Endometrial microvascular endothelial cells (primary cell): ENCODE results near the gene P2RY11. TPM values are rescaled to one million over a fixed set of nuclear protein-coding genes. Genes with fewer than 3 reads are reported as not detected.

ENCODE experiments used
- in situ Hi-C: cut with HindIII; loops from 2 replicates; pipeline ENCODE4 v1.10.0; 2017; ENCODE audit warnings: low sequenced_read_pairs, low pct_unique_long_range_greater_than_20kb; ENCODE audit errors: inconsistent ontology term
- total RNA-seq: library from RNA; depleted of rRNA; stranded (reverse); fragments of >200 nt; gene quantifications from one replicate; pipeline ENCODE4 v1.2.3, GENCODE V29; 2015; ENCODE audit errors: inconsistent ontology term

P2RY11 gene
- total RNA-seq, 1 donor from 2014 or later: not detected

DNA sequence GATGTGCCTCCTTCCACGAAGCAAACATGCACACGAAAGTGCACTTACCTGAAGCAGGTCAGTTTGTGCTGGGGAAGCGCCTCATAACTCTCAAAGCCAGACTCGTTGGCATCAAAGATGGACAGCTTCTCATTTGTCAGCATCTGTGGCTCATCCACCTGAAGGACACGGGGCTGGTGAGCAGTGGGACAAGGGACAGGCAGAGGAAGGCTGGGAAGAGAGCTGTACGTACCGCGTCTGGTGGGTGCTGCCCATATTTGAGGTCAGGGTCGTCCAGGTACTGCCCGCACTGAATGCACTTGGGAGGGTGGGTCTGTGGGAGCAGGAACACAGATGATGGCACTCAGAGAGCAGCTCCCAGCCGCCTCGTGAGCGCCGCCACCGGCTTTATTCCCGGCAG lies 48.1 kb downstream of the P2RY11 start:
- in situ Hi-C loops: no loop called here

DNA sequence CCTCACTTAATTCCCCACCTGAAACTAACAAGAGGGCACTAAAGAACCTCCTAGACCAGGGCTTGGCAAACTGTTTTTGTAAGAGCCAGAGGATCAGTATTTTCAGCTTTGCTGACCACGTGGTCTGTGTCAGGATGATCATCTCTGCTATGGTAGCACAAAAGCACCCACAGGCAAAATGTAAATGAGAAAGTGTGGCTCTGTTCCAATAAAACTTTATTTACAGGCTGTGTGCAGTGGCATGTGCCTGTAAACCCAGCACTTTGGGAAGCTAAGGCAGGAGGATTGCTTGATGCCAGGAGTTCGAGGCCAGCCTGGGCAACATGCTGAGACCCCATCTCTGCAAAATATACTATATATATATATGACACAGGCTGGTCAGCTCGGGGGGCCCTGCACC lies 52.0 kb downstream of the P2RY11 start:
- in situ Hi-C loops: no loop called here

Other genes with a start within 250 kb of the P2RY11 start
- not detected for gene OLFM2, start 175.2 kb upstream of the P2RY11 start, total RNA-seq
- gene COL5A3, start 101.2 kb upstream of the P2RY11 start, total RNA-seq: 0.28 TPM
- not detected for gene RDH8, start 98.2 kb upstream of the P2RY11 start, total RNA-seq
- gene SHFL, start 25.4 kb upstream of the P2RY11 start, total RNA-seq: 22.1 TPM
- gene ANGPTL6, start 9.0 kb upstream of the P2RY11 start, total RNA-seq: 0.09 TPM
- gene PPAN, start 5.3 kb upstream of the P2RY11 start, total RNA-seq: 55.2 TPM
- 277 TPM for gene EIF3G, start 8.2 kb downstream of the P2RY11 start, total RNA-seq
- 134 TPM for gene DNMT1, start 83.3 kb downstream of the P2RY11 start, total RNA-seq
- 1.7 TPM for gene S1PR2, start 119.6 kb downstream of the P2RY11 start, total RNA-seq
- gene MRPL4, start 140.5 kb downstream of the P2RY11 start, total RNA-seq: 117 TPM
- 87.4 TPM for gene ICAM1, start 159.4 kb downstream of the P2RY11 start, total RNA-seq
- gene ICAM4, start 175.3 kb downstream of the P2RY11 start, total RNA-seq: 2.1 TPM
- gene ICAM5, start 178.3 kb downstream of the P2RY11 start, total RNA-seq: not detected
- under 0.01 TPM for gene ZGLP1, start 198.1 kb downstream of the P2RY11 start, total RNA-seq
- gene FDX2, start 204.3 kb downstream of the P2RY11 start, total RNA-seq: 52.8 TPM
- 28.1 TPM for gene RAVER1, start 221.8 kb downstream of the P2RY11 start, total RNA-seq
- 11.8 TPM for gene ICAM3, start 227.9 kb downstream of the P2RY11 start, total RNA-seq